H1 (cell line): ENCODE data around the gene SLC25A42. TPM values are rescaled to one million over a fixed set of nuclear protein-coding genes. Genes with fewer than 3 reads are reported as not detected.

ENCODE experiments used
- CTCF ChIA-PET: fragments of 300-600 bp; sonication (Branson Sonifier 250); formaldehyde crosslinking; loops from one replicate; lab custom pipeline; 2021; ENCODE audit not compliant: partially characterized antibody; lab: Charles Lee
- POLR2A ChIA-PET: fragments of 300-600 bp; sonication (Branson Sonifier 250); formaldehyde crosslinking; loops from one replicate; lab custom pipeline; 2021; ENCODE audit warnings: inconsistent platforms; ENCODE audit not compliant: partially characterized antibody; lab: Charles Lee
- DNase-seq, 2 experiments: peaks; one replicate each; pipeline versions ENCODE4 v3.0.0 to v3.0.0-alpha.2; 2010 to 2022; ENCODE audit warnings: low spot score in 2 of 2, low read depth in 1 of 2, mixed read lengths in 1 of 2
- FAIRE-seq: peaks from 2 replicates; lab custom pipeline; 2011; peaks lifted over from hg19 to GRCh38; lab: Jason Lieb, UNC
- H2AFZ ChIP-seq: 2 replicates; pipeline ENCODE4 v1.8.1; 2012; ENCODE audit warnings: low read length, inconsistent platforms
- H2AK5ac ChIP-seq: 2 replicates; pipeline ENCODE4 v1.6.1; 2013; ENCODE audit warnings: low read depth, low read length
- H2BK120ac ChIP-seq: replicated peaks from 2 replicates; pipeline ENCODE3; 2013; ENCODE audit warnings: low read depth, low read length, inconsistent platforms
- H2BK12ac ChIP-seq: 2 replicates; pipeline ENCODE4 v1.6.1; 2013; ENCODE audit warnings: low read depth, low read length
- H2BK15ac ChIP-seq: 2 replicates; pipeline ENCODE4 v1.6.1; 2013; ENCODE audit warnings: low read length
- H2BK20ac ChIP-seq: 2 replicates; pipeline ENCODE4 v1.6.1; 2013; ENCODE audit warnings: low read length
- H2BK5ac ChIP-seq: 2 replicates; pipeline ENCODE4 v1.6.1; 2013; ENCODE audit warnings: low read depth, low read length
- H3K14ac ChIP-seq: 2 replicates; pipeline ENCODE4 v1.6.1; 2013; ENCODE audit warnings: inconsistent platforms; ENCODE audit not compliant: insufficient read length
- H3K18ac ChIP-seq: 2 replicates; pipeline ENCODE4 v1.6.1; 2013; ENCODE audit warnings: low read length; ENCODE audit errors: extremely low read depth
- H3K23ac ChIP-seq: 2 replicates; pipeline ENCODE4 v1.6.1; 2013; ENCODE audit warnings: inconsistent platforms; ENCODE audit not compliant: insufficient read length
- H3K23me2 ChIP-seq: 2 replicates; pipeline ENCODE4 v1.6.1; 2013; ENCODE audit warnings: low read depth, low read length
- H3K27ac ChIP-seq: 2 replicates; pipeline ENCODE4 v1.6.1; 2011; ENCODE audit warnings: low read depth, low read length, inconsistent platforms
- H3K27me3 ChIP-seq, 4 experiments: replicated peaks in 1 of 4; 1 replicate in 1 of 4; 2 replicates in 3 of 4; pipeline versions ENCODE4 v1.6.1 to v1.8.1; 2011 to 2013; ENCODE audit warnings: low read length in 3 of 4, mild to moderate bottlenecking in 3 of 4, inconsistent platforms in 2 of 4, mixed read lengths in 2 of 4, moderate library complexity in 1 of 4; ENCODE audit not compliant: control insufficient read depth in 3 of 4, insufficient read depth in 3 of 4; ENCODE audit errors: extremely low read depth in 1 of 4
- H3K36me3 ChIP-seq, 4 experiments: 2 replicates each; pipeline versions ENCODE4 v1.6.1 to v1.8.1; 2011 to 2013; ENCODE audit warnings: mild to moderate bottlenecking in 4 of 4, low read length in 3 of 4, moderate library complexity in 2 of 4, control low read depth in 1 of 4, inconsistent platforms in 1 of 4; ENCODE audit not compliant: insufficient read depth in 4 of 4, control insufficient read depth in 2 of 4
- H3K4ac ChIP-seq: replicated peaks from 2 replicates; pipeline ENCODE3; 2013; ENCODE audit warnings: low read length, low read depth, mixed read lengths, inconsistent platforms; ENCODE audit not compliant: insufficient read length
- H3K4me1 ChIP-seq, 4 experiments: replicated peaks in 1 of 4; 1 replicate in 1 of 4; 2 replicates in 3 of 4; pipeline versions ENCODE4 v1.6.1 to v1.8.1; 2011 to 2013; ENCODE audit warnings: low read length in 3 of 4, inconsistent platforms in 2 of 4, mixed read lengths in 1 of 4; ENCODE audit not compliant: insufficient read depth in 4 of 4, control insufficient read depth in 3 of 4
- H3K4me2 ChIP-seq, 2 experiments: 2 replicates each; pipeline versions ENCODE4 v1.6.1 to v1.8.1; 2011 to 2013; ENCODE audit warnings: low read depth in 2 of 2, low read length in 2 of 2, control low read depth in 1 of 2, inconsistent platforms in 1 of 2, mild to moderate bottlenecking in 1 of 2; ENCODE audit not compliant: insufficient read depth in 1 of 2
- H3K4me3 ChIP-seq, 4 experiments: fragments of 200-600, 300-600 bp in 1 of 4; sonication (generic), shearing (Covaris generic), sonication (Bioruptor Twin) in 1 of 4; 2 replicates each; pipeline versions ENCODE4 v1.5.1 to v1.8.1; 2011 to 2016; ENCODE audit warnings: low read length in 4 of 4, low read depth in 3 of 4, control low read depth in 2 of 4, inconsistent platforms in 2 of 4, mild to moderate bottlenecking in 2 of 4, mixed read lengths in 1 of 4, moderate library complexity in 1 of 4; ENCODE audit not compliant: insufficient read depth in 2 of 4; ENCODE audit errors: extremely low read depth in 1 of 4
- H3K56ac ChIP-seq: replicated peaks from 2 replicates; pipeline ENCODE3; 2013; ENCODE audit warnings: low read depth, mild to moderate bottlenecking, mixed read lengths, low read length, inconsistent platforms; ENCODE audit not compliant: insufficient read length
- H3K79me1 ChIP-seq: 2 replicates; pipeline ENCODE4 v1.6.1; 2013; ENCODE audit warnings: low read depth, low read length, control low read depth
- H3K79me2 ChIP-seq, 2 experiments: 2 replicates each; pipeline versions ENCODE4 v1.6.1 to v1.8.1; 2012 to 2013; ENCODE audit warnings: low read length in 2 of 2, mild to moderate bottlenecking in 2 of 2, inconsistent platforms in 1 of 2; ENCODE audit not compliant: insufficient read depth in 2 of 2, control insufficient read depth in 1 of 2
- H3K9ac ChIP-seq, 4 experiments: replicated peaks in 1 of 4; 1 replicate in 1 of 4; 2 replicates in 3 of 4; pipeline versions ENCODE4 v1.6.1 to v1.8.1; 2011 to 2013; ENCODE audit warnings: low read depth in 3 of 4, low read length in 3 of 4, control low read depth in 2 of 4, mild to moderate bottlenecking in 2 of 4, moderate library complexity in 2 of 4, inconsistent platforms in 1 of 4; ENCODE audit errors: extremely low read depth in 1 of 4
- H3K9me3 ChIP-seq, 2 experiments: 2 replicates each; pipeline versions ENCODE4 v1.6.1 to v1.8.1; 2012 to 2013; ENCODE audit warnings: mild to moderate bottlenecking in 2 of 2, moderate library complexity in 2 of 2, control low read depth in 1 of 2, inconsistent platforms in 1 of 2, low read depth in 1 of 2, low read length in 1 of 2, mixed read lengths in 1 of 2; ENCODE audit not compliant: insufficient read depth in 2 of 2
- H4K20me1 ChIP-seq, 2 experiments: replicated peaks in 1 of 2; 2 replicates each; pipeline versions ENCODE3 to v1.8.1; 2011 to 2013; ENCODE audit warnings: inconsistent platforms in 2 of 2, low read length in 2 of 2, mild to moderate bottlenecking in 1 of 2; ENCODE audit not compliant: insufficient read depth in 2 of 2, control insufficient read depth in 1 of 2
- H4K5ac ChIP-seq: 2 replicates; pipeline ENCODE4 v1.6.1; 2013; ENCODE audit warnings: low read length, low read depth, mixed read lengths, inconsistent platforms; ENCODE audit not compliant: insufficient read length
- H4K8ac ChIP-seq: 2 replicates; pipeline ENCODE4 v1.8.0; 2013; ENCODE audit warnings: mild to moderate bottlenecking, moderate library complexity, low read length, inconsistent platforms; ENCODE audit not compliant: insufficient read depth; ENCODE audit errors: extremely low read depth
- H4K91ac ChIP-seq: replicated peaks from 2 replicates; pipeline ENCODE3; 2013; ENCODE audit warnings: low read length, mixed read lengths, inconsistent platforms; ENCODE audit not compliant: insufficient read length
- BCL11A ChIP-seq, 2 experiments: IDR thresholded peaks; one replicate each; pipeline ENCODE4 v1.6.1; 2011; ENCODE audit warnings: low read depth in 2 of 2, low read length in 2 of 2, mild to moderate bottlenecking in 2 of 2
- CBX5 ChIP-seq: fragments of 300-800, 300-1000 bp; sonication (generic); IDR thresholded peaks from 2 replicates; pipeline ENCODE4 v1.7.1; 2016; ENCODE audit warnings: antibody characterized with exemption, low read length, low read depth
- CREB1 ChIP-seq: IDR thresholded peaks from 2 replicates; pipeline ENCODE4 v1.6.1; 2012; ENCODE audit warnings: inconsistent platforms
- CTBP2 ChIP-seq: IDR thresholded peaks from 2 replicates; pipeline ENCODE4 v1.7.0; 2011; ENCODE audit warnings: borderline replicate concordance, mild to moderate bottlenecking, moderate library complexity, mixed read lengths, low read length; ENCODE audit not compliant: insufficient read depth, insufficient read length
- EP300 ChIP-seq, 2 experiments: IDR thresholded peaks; 1 replicate in 1 of 2; 2 replicates in 1 of 2; pipeline ENCODE4 v1.6.1; 2011 to 2012; ENCODE audit warnings: low read depth in 2 of 2, low read length in 2 of 2, mild to moderate bottlenecking in 2 of 2, borderline replicate concordance in 1 of 2, inconsistent platforms in 1 of 2, moderate library complexity in 1 of 2
- GABPA ChIP-seq: IDR thresholded peaks from 2 replicates; pipeline ENCODE4 v1.6.1; 2011; ENCODE audit warnings: mild to moderate bottlenecking, low read length, moderate library complexity, borderline replicate concordance; ENCODE audit not compliant: insufficient read depth
- JUND ChIP-seq: IDR thresholded peaks from 2 replicates; pipeline ENCODE4 v1.6.1; 2011; ENCODE audit warnings: mild to moderate bottlenecking, improper control_type of control experiment, low read length
- MAX ChIP-seq: IDR thresholded peaks from 2 replicates; pipeline ENCODE4 v1.6.1; 2012; ENCODE audit warnings: inconsistent platforms
- NRF1 ChIP-seq: IDR thresholded peaks from 2 replicates; pipeline ENCODE4 v1.6.1; 2011; ENCODE audit warnings: mild to moderate bottlenecking, low read depth, low read length, improper control_type of control experiment
- PHF8 ChIP-seq: fragments of 200-600 bp; sonication (generic); conservative IDR thresholded peaks from 2 replicates; pipeline ENCODE4 v1.7.1; 2012; ENCODE audit warnings: low read depth, mild to moderate bottlenecking, inconsistent platforms, low read length, moderate library complexity
- RFX5 ChIP-seq: IDR thresholded peaks from 2 replicates; pipeline ENCODE4 v1.6.1; 2011; ENCODE audit warnings: low read depth, low read length, improper control_type of control experiment, borderline replicate concordance
- SIX5 ChIP-seq: IDR thresholded peaks from 2 replicates; pipeline ENCODE4 v1.6.1; 2011; ENCODE audit warnings: mild to moderate bottlenecking, low read depth, low read length
- SP4 ChIP-seq: IDR thresholded peaks from 2 replicates; pipeline ENCODE4 v1.6.1; 2012; ENCODE audit warnings: low read length, inconsistent platforms
- WGBS, 2 experiments: shearing (Covaris generic) in 1 of 2; methylation state at CpG; one replicate each; pipeline versions ENCODE4 v1.1.6 to v1.1.7; 2013 to 2015; ENCODE audit warnings: low lambda C conversion rate in 2 of 2, mixed read lengths in 2 of 2, inconsistent platforms in 1 of 2, low coverage in 1 of 2, missing lambda C conversion rate in 1 of 2; ENCODE audit not compliant: insufficient replicate concordance in 2 of 2, insufficient coverage in 1 of 2, insufficient read length in 1 of 2; ENCODE audit errors: extremely low coverage in 1 of 2, missing lambda C conversion rate in 1 of 2; 5-methylcytosine and 5-hydroxymethylcytosine counted together
- polyA plus RNA-seq, 7 experiments: library from polyadenylated mRNA; depleted of rRNA in 3 of 7; stranded (reverse) in 5 of 7; unstranded in 2 of 7; fragments of >200 nt in 5 of 7; fragments of 200-250 nt in 2 of 7; gene quantifications; 1 replicate in 5 of 7; 2 replicates in 1 of 7; 4 replicates in 1 of 7; pipeline versions ENCODE4 v1.2.1 to v1.2.3, GENCODE V29; 2011 to 2013; ENCODE audit warnings: missing spikeins in 2 of 7, mixed read lengths in 2 of 7
- total RNA-seq: library from RNA; stranded (reverse); fragmentation: NEBNext Ultra II Directional; extraction: Animal tissue kit (Norgen Biotek cat#: 25700); gene quantifications from 2 replicates; pipeline ENCODE4 v1.2.1, GENCODE V29; 2021

SLC25A42 gene
- total and polyA plus RNA-seq, 2 of the 8 experiments (the other 6 are each of a cell fraction or from before 2014, with no cell fraction given) = 5.9 to 6.2 TPM

DNA sequence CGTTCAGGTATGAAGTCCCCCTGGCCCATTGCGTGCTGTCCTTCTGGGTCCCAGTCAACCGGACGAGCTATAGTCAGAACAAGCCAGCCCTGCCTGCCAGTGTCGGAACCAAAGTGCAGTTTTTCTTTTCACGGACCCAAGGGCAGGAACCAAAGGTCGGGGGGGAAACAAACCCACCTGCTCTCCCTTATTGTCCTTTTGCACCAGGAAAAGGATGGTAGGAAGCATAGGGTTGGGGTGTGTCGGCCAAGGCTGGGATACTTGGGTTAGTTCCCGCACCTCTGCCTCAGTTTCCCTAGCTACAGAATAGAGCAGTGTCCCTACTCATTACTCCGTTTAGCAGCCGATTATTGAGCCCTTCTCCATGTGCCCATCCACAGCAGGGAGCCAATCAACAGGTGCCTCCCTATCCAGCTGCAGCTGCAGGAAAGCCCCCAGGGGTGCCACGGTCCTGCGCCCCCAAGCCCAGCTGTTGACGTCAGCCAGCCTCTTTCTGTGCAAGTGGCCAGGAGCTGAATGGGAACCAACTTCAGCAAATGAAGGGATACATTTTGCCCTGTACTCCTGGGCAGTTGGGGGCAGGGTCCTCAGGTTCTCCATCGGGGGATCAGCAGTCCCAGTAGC, 9.4 kb upstream of the SLC25A42 start:
- Histone ChIP-seq H3K27me3 (no peaks in the 10 kb centered on the region; a peak in 2 of 7 replicates), H2BK12ac (no peak overlapping the region), H3K27ac (no peak overlapping the region), H4K5ac (no peak overlapping the region), H3K9me3 (no peaks in the 10 kb centered on the region), H3K4ac (no peak overlapping the region), H3K36me3 (peaks cover 24 to 52% (median 44%) of the 10 kb centered on the region in 4 experiments), H3K23ac (no peak overlapping the region), H3K18ac (no peak overlapping the region), H4K20me1 (peaks cover 15 to 32% of the 10 kb centered on the region in 2 experiments), H3K4me2 (no peak overlapping the region), H3K4me3 (no peak overlapping the region), H4K91ac (no peak overlapping the region), H2AFZ (no peak overlapping the region), H3K56ac (no peak overlapping the region), H2BK20ac (no peak overlapping the region), H2BK15ac (no peak overlapping the region), H3K14ac (no peak overlapping the region), H3K4me1 (no peaks in the 10 kb centered on the region), H2BK5ac (no peak overlapping the region), H3K23me2 (no peaks in the 10 kb centered on the region), H4K8ac (no peak overlapping the region), H3K9ac (no peak overlapping the region), H3K79me2 (no peaks in the 10 kb centered on the region), H2AK5ac (no peak overlapping the region), H3K79me1 (peaks cover 4% of the 10 kb centered on the region; the same call in 1 of the 2 replicates), H2BK120ac (no peak overlapping the region)
- FAIRE-seq (no peak), DNase-seq (no peak)
- CTCF ChIA-PET = interaction anchor here (0.7 to 6.8 kb wide), 18 partner anchors 8 to 175 kb away, joined by 3 to 58 read pairs (median 6); no protein-coding TSS in a partner anchor
- WGBS, 2 experiments = 91% methylated on average over 11 of the region's 15 CpGs; no CpG with 5 or more reads in 1 of the 2 experiments
- POLR2A ChIA-PET = interaction anchor here (1.3 kb wide), 2 partner anchors 9 to 11 kb away, joined by 4 read pairs; partner anchors contain the start of gene SLC25A42
- TF ChIP-seq PHF8 = no peak
- no peak for TF ChIP-seq JUND
- TF ChIP-seq CTBP2 = no peak
- TF ChIP-seq GABPA = no peak
- TF ChIP-seq MAX = no peak
- TF ChIP-seq SIX5 = no peak
- TF ChIP-seq BCL11A (IDR thresholded peaks at IDR 0.05; ENCODE audit: low read depth in 2 of 2, low read length in 2 of 2) = no peak
- no peak for TF ChIP-seq CBX5
- TF ChIP-seq RFX5 = no peak
- TF ChIP-seq EP300 (IDR thresholded peaks at IDR 0.05; ENCODE audit: borderline replicate concordance in 1 of 2, low read depth in 2 of 2, low read length in 2 of 2) = no peak
- TF ChIP-seq NRF1 = no peak
- TF ChIP-seq SP4 = no peak
- no peak for TF ChIP-seq CREB1
